ENCODE results near the gene PROX2. TPM values are rescaled to one million over a fixed set of nuclear protein-coding genes. Genes with fewer than 3 reads are reported as not detected.
A peak's percentile ranks its signal among the peaks of the same experiment; 100 is the strongest.

The PROX2 gene
- total RNA-seq, 4 donors from 2014 or later = 0.08 TPM; not detected in 3

GRCh38 chr14:74881431-74882102 lies 5.6 kb upstream of the PROX2 start, which contains the start of gene DLST:
Gene DLST, plus strand, starts transcription at chr14:74881916. Its CDS starts 38 bp downstream, at chr14:74881954.
- WGBS, 2 donors (ENCODE audit: low coverage in 1 of 2) = 2 to 4% methylated on average over 5 to 6 of the region's 53 CpGs
- peak; percentile 94 for ATAC-seq
- peaks cover 0 to 10% of the 10 kb centered on the region in 2 donors for H3K36me3 ChIP-seq
- peaks cover 17 to 52% (median 30%) of the 10 kb centered on the region in 3 donors for H3K4me1 ChIP-seq
- H3K27ac ChIP-seq = peak within 1 kb of the TSS; percentile 83 to 98 (median 96)
- peak within 1 kb of the TSS; percentile 79 to 100 for H3K4me3 ChIP-seq
- H3K27me3 ChIP-seq = no peaks in the 10 kb centered on the region
- H3K9me3 ChIP-seq = no peaks in the 10 kb centered on the region
- TF ChIP-seq CTCF (IDR thresholded peaks at IDR 0.05) = peak in 1 of 4 experiments; percentile 15
- peak; percentile 74 to 82 for TF ChIP-seq POLR2A (IDR thresholded peaks at IDR 0.05)
- peak; percentile 84 for TF ChIP-seq POLR2AphosphoS5 (IDR thresholded peaks at IDR 0.05)
- TF ChIP-seq EP300 (IDR thresholded peaks at IDR 0.05) = no peak

GRCh38 chr14:74879427-74880182 lies 3.7 kb upstream of the PROX2 start:
- Histone ChIP-seq H3K27me3 (no peaks in the 10 kb centered on the region), H3K9me3 (no peaks in the 10 kb centered on the region), H3K36me3 (no peaks in the 10 kb centered on the region), H3K4me1 (peaks cover 9 to 32% (median 14%) of the 10 kb centered on the region in 3 donors), H3K4me3 (no peak overlapping the region), H3K27ac (no peak overlapping the region)
- 57 to 78% methylated on average over 1 to 3 of the region's 3 CpGs for WGBS, 2 donors (ENCODE audit: low coverage in 1 of 2)
- no peak for ATAC-seq
- no peak for TF ChIP-seq CTCF (IDR thresholded peaks at IDR 0.05)
- TF ChIP-seq POLR2A (IDR thresholded peaks at IDR 0.05) = no peak
- TF ChIP-seq EP300 (IDR thresholded peaks at IDR 0.05) = no peak
- TF ChIP-seq POLR2AphosphoS5 (IDR thresholded peaks at IDR 0.05) = no peak

- H3K27me3 ChIP-seq = no peaks in the 10 kb centered on the region
- no peak for ATAC-seq
- no peaks in the 10 kb centered on the region for H3K36me3 ChIP-seq
- no peak for TF ChIP-seq POLR2A (IDR thresholded peaks at IDR 0.05)
- no peak for TF ChIP-seq POLR2AphosphoS5 (IDR thresholded peaks at IDR 0.05)
- no peak for TF ChIP-seq CTCF (IDR thresholded peaks at IDR 0.05)
- no peak for TF ChIP-seq EP300 (IDR thresholded peaks at IDR 0.05)
- H3K4me3 ChIP-seq = no peak overlapping the region
- 91 to 94% methylated on average over 5 of the region's 5 CpGs for WGBS, 2 donors (ENCODE audit: low coverage in 1 of 2)
- H3K4me1 ChIP-seq = no peaks in the 10 kb centered on the region
- no peaks in the 10 kb centered on the region for H3K9me3 ChIP-seq
- H3K27ac ChIP-seq = no peak overlapping the region
Observed at GRCh38 chr14:74875204-74875603, 741 bp downstream of the PROX2 start.

- Histone ChIP-seq H3K36me3 (no peaks in the 10 kb centered on the region), H3K4me3 (no peak overlapping the region), H3K4me1 (no peaks in the 10 kb centered on the region), H3K27me3 (no peaks in the 10 kb centered on the region), H3K27ac (no peak overlapping the region), H3K9me3 (no peaks in the 10 kb centered on the region)
- ATAC-seq = no peak
- no peak for TF ChIP-seq POLR2AphosphoS5 (IDR thresholded peaks at IDR 0.05)
- no peak for TF ChIP-seq CTCF (IDR thresholded peaks at IDR 0.05)
- TF ChIP-seq EP300 (IDR thresholded peaks at IDR 0.05) = no peak
- TF ChIP-seq POLR2A (IDR thresholded peaks at IDR 0.05) = no peak
- 88 to 91% methylated on average over 3 of the region's 4 CpGs for WGBS, 2 donors (ENCODE audit: low coverage in 1 of 2)
Observed at GRCh38 chr14:74871819-74872218, 4.1 kb downstream of the PROX2 start.
